Kidney glomerular epithelial cell (primary cell): ENCODE measurements around the gene FAM149A.

Source experiments
- DNase-seq: peaks from one replicate; lab custom pipeline; 2025; lab: John Stamatoyannopoulos, UW

FAM149A gene

GRCh38 chr4:186202490-186203140, 98.1 kb downstream of the FAM149A start:
- no peak for DNase-seq

DNA sequence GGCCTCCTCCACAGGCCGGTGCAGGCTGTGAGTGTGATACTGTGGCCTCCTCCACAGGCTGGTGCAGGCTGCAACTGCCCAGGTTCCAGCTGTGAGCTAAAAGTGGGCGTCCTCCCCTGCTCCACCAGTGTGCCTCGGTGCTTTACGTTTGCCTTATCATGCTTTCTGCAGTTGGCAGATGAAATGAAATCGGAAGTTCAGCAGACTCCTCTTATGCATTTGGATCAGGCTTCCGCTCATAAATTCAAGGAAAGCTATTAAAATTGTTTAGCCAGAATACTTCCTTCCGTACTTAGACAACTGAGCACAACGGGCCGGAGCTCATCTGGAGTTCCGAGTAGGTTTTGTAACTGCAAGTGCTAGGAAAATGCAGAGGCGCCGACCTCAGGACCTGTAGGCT, 98.9 kb downstream of the FAM149A start:
- DNase-seq: no peak

GRCh38 chr4:186204103-186204559, 99.6 kb downstream of the FAM149A start:
- DNase-seq: no peak

DNA sequence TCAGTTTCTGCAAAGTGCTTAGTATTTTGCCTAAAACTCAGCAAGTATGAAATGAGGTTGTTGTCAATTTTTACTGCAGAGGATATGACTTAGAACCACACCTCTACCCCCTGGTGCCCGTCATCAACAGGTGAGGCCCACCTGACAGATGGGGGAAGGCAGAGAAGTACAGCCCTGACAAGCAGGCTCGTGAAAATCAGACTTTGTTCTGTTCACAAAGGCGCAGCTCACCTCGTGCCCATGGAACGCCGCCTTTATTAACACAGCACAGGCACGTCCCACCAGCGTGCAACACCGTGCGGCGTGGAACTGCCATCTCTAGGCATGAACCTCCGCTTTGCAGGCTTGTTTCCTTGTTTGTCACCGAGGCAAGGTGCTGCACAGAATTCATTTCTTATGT, 100.2 kb downstream of the FAM149A start:
- DNase-seq: no peak

GRCh38 chr4:186205156-186205555, 100.7 kb downstream of the FAM149A start:
- DNase-seq: no peak

- DNase-seq: no peak
These were observed 112.0 kb downstream of the FAM149A start for GRCh38 chr4:186216465-186217024.

DNA sequence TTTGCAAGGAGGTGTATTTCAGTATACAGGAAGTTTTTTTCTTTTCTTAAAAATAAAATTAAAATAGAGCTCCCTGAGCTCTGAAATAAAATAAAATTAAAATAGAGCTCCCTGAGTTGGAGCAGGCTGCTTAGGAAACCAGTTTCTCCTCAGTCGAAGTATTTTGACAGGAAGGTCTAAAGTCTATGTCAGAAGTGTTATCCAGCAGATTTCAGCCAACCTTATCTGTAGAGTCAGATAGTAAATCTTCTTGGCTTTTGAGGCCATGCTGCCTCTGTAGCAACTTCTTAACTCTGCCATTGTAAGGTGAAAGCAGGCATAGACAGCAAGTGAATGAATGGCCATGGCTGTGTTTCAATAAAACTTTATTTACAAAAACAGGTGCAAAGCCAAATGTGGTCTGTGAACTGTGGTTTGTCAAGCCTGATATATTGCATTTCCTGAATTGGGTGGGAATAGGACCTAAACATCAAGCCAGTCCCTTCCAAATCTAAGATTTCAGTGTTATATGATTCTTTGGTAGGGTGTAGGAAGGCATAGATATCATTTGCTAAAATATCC, 113.3 kb downstream of the FAM149A start:
- no peak for DNase-seq

DNA sequence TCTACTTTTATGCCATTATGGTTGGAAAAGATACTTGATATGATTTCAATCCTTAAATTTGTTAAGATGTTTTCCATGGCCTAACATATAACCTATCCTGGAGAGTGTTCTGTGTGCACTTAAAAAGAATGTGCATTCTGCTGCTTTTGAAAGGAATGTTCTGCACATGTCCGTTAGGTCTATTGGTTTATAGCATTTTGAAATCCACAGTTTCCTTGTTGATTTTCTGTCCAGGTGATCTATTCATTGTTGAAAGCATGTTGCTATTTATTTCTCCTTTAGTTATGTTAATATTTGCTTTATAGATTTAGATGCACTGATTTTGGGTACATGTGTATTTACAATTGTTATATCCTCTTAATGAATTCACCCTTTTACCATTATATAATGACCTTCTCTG, 117.1 kb downstream of the FAM149A start:
- DNase-seq: no peak
